ENCODE data around the gene ECM1.

DNA sequence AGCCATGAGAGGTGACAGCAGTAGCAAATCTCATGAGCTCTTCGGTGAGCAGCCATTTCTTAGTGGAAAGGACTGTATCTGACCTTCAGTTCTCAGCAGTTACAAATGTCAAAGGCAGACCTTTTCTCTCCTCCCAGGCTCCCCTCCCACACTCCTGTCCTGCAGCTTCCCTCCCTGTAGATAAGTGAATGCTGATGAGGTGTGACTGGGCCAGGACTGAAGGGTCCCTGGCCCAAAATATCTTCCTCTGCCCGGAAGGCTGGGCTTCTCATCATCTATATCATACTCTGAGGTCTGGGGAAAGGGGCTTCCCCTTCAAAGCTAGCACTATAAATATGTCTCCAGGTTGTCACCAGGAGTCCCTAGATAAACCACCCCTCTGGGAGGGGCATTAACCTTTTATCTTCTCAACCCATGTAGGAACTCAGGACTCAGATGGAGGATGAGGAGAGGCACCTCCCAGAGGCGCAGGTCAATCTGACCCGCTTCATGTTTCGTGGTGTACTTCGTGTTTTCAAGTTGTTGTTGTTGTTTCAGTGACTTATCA, 37.6 kb downstream of the ECM1 start:
- no peak for TF ChIP-seq CTCF (conservative IDR thresholded peaks at IDR 0.05 in 1 of 2, IDR thresholded peaks at IDR 0.05 in 1 of 2; ENCODE audit: low read depth in 1 of 2, low read length in 2 of 2)
- no peak for TF ChIP-seq EZH2 (IDR thresholded peaks at IDR 0.05; ENCODE audit: low read length, missing control alignments)
